Transverse colon (tissue), 3 donors: ENCODE results near the gene DNLZ.

ENCODE experiments used
- POLR2A ChIP-seq: fragments of 450-650 bp; IDR thresholded peaks from one replicate; pipeline ENCODE4 v1.6.1; 2016; ENCODE audit warnings: antibody characterized with exemption, mild to moderate bottlenecking, moderate library complexity
- TF ChIP-seq, protein P1 (sequence below), 5 experiments: fragments of 200-600 bp in 3 of 5; fragments of 450-650 bp in 2 of 5; sonication (generic) in 3 of 5; IDR thresholded peaks; 1 replicate in 2 of 5; 2 replicates in 3 of 5; pipeline ENCODE4 v1.5.1; 2016 to 2017; ENCODE audit warnings: antibody characterized with exemption in 5 of 5, inconsistent platforms in 3 of 5, mild to moderate bottlenecking in 2 of 5, moderate library complexity in 1 of 5

DNA sequence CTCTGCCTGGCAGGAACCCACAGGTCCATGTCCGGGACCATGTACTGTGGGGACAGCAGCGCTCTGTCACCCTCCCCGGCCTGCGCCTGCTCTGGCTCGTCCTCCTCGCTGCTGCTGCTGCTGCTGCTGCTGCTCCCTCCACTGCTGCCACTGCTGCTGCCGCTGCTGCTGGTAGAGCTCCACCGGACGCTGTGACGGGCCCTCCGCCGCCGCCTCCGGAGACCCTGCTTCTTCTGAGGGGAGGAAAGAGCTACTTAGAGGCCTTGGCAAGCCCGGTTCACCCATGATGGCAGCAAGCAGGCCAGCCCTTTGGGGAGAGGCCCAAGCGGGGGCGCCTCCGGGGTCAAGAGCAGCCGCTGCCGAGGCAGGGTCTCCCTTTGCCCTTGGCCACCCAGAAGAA, 19.9 kb upstream of the DNLZ start:
- TF ChIP-seq, protein P1, sequence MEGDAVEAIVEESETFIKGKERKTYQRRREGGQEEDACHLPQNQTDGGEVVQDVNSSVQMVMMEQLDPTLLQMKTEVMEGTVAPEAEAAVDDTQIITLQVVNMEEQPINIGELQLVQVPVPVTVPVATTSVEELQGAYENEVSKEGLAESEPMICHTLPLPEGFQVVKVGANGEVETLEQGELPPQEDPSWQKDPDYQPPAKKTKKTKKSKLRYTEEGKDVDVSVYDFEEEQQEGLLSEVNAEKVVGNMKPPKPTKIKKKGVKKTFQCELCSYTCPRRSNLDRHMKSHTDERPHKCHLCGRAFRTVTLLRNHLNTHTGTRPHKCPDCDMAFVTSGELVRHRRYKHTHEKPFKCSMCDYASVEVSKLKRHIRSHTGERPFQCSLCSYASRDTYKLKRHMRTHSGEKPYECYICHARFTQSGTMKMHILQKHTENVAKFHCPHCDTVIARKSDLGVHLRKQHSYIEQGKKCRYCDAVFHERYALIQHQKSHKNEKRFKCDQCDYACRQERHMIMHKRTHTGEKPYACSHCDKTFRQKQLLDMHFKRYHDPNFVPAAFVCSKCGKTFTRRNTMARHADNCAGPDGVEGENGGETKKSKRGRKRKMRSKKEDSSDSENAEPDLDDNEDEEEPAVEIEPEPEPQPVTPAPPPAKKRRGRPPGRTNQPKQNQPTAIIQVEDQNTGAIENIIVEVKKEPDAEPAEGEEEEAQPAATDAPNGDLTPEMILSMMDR (IDR thresholded peaks at IDR 0.05) = no peak
- no peak for TF ChIP-seq POLR2A
